ENCODE measurements around the gene ZMAT5. TPM values are rescaled to one million over a fixed set of nuclear protein-coding genes. Genes with fewer than 3 reads are reported as not detected.

The ZMAT5 gene
- total RNA-seq, 1 experiment from 2014 or later: 16.0 TPM

DNA sequence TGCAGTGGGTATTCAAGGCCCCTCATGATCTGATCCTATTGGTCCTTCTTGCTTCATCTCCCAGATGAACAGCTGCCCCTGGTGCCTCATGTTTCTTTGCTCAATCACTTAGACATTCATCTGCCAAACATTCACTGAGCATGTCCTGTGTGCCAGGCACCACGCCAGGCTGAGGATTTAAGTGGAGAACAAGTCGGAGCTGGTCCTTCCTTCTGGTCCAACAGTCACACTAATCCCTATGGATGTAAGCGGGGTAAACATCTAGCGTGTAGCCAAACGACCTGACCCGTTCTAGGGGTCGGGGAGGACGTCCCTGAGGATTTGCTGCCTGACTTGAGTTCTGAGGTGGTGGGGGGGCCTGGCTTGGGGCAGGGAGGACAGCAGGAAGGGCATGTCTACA, 21.9 kb downstream of the ZMAT5 start:
- CTCF ChIA-PET: no interaction called here
- Histone ChIP-seq H3K4me2 (ENCODE audit: low read length) (no peak overlapping the region), H3K79me2 (ENCODE audit: insufficient read depth, low read length) (no peaks in the 10 kb centered on the region), H3K9ac (ENCODE audit: low read length) (no peak overlapping the region), H3K9me2 (ENCODE audit: insufficient read depth) (no peaks in the 10 kb centered on the region), H3K27ac (ENCODE audit: low read depth, low read length) (no peak overlapping the region), H3K4me3 (replicated peaks in 1 of 2; ENCODE audit: low read depth in 1 of 2, low read length in 2 of 2) (no peak overlapping the region), H2AFZ (ENCODE audit: low read depth, low read length, poor library complexity, severe bottlenecking) (no peak overlapping the region), H3K9me3 (ENCODE audit: control insufficient read depth in 1 of 2, insufficient read depth in 1 of 2, low read depth in 1 of 2, low read length in 2 of 2) (no peaks in the 10 kb centered on the region), H4K20me1 (ENCODE audit: insufficient read depth) (no peaks in the 10 kb centered on the region), H3K36me3 (ENCODE audit: control insufficient read depth in 1 of 2, insufficient read depth in 2 of 2, low read length in 2 of 2) (no peaks in the 10 kb centered on the region; a peak in 1 of 4 replicates), H3K4me1 (ENCODE audit: control insufficient read depth in 1 of 2, insufficient read depth in 2 of 2, low read length in 2 of 2) (0 out of 4 replicates have a peak, but pooled peaks cover 2 to 7% of the 10 kb centered on the region in 2 experiments), H3K27me3 (ENCODE audit: insufficient read depth, low read length) (no peaks in the 10 kb centered on the region)
- RAD21 ChIA-PET (ENCODE audit: low non-redundant PET in 1 of 2, low total read pairs in 2 of 2, uncharacterized antibody in 2 of 2, unreplicated experiment in 2 of 2): no interaction called here
- TF ChIP-seq SP1 (IDR thresholded peaks at IDR 0.05; ENCODE audit: low read depth) (no peak), ATF3 (IDR thresholded peaks at IDR 0.05) (no peak), TCF7L2 (IDR thresholded peaks at IDR 0.05; ENCODE audit: borderline replicate concordance, extremely low read depth, insufficient read depth, insufficient read length) (no peak), FOSL1 (IDR thresholded peaks at IDR 0.05; ENCODE audit: low read depth) (no peak), SRF (IDR thresholded peaks at IDR 0.05; ENCODE audit: low read depth) (no peak), CEBPB (IDR thresholded peaks at IDR 0.05; ENCODE audit: low read depth) (no peak), MAX (IDR thresholded peaks at IDR 0.05) (no peak), RAD21 (IDR thresholded peaks at IDR 0.05; ENCODE audit: low read depth) (no peak), EZH2phosphoT487 (IDR thresholded peaks at IDR 0.05; ENCODE audit: borderline replicate concordance) (no peak), SIN3A (IDR thresholded peaks at IDR 0.05; ENCODE audit: low read depth) (no peak), YY1 (IDR thresholded peaks at IDR 0.05; ENCODE audit: extremely low read depth, insufficient replicate concordance, low read depth, low read length) (no peak), ELF1 (IDR thresholded peaks at IDR 0.05; ENCODE audit: borderline replicate concordance, low read depth) (no peak)
- DNase-seq (ENCODE audit: low read depth, low spot score): no peak
- intact Hi-C loops (cut with micrococcal nuclease): no loop called here
- no peak for ATAC-seq
- POLR2A ChIA-PET: no interaction called here
- no TSS peak for BruUV-seq (replicated peaks)

DNA sequence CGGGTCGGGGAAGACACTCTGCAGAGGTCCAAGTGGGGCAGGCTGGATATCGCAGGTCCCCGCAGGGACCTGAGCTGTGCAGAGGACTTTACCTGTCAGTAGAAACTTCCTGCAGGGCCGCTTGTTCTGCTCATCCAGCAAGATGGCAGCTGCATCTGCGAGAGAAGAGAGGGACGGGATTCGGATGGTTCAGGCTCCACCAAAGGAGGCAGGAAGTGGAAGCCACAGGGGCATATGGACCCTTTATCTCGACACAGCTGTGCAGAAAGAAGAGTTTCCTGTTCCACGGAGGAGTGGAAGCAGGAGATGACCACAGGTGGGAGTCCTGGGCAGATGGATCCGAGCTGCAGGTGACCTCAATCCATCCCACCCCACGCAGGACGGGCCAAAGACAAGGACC, 24.5 kb downstream of the ZMAT5 start:
- H3K9me3 ChIP-seq (ENCODE audit: control insufficient read depth in 1 of 2, insufficient read depth in 1 of 2, low read depth in 1 of 2, low read length in 2 of 2): no peaks in the 10 kb centered on the region
- H3K27ac ChIP-seq (ENCODE audit: low read depth, low read length): no peak overlapping the region
- no peak overlapping the region for H3K4me2 ChIP-seq (ENCODE audit: low read length)
- TF ChIP-seq ELF1 (IDR thresholded peaks at IDR 0.05; ENCODE audit: borderline replicate concordance, low read depth): no peak
- TF ChIP-seq SRF (IDR thresholded peaks at IDR 0.05; ENCODE audit: low read depth): no peak
- TF ChIP-seq TCF7L2 (IDR thresholded peaks at IDR 0.05; ENCODE audit: borderline replicate concordance, extremely low read depth, insufficient read depth, insufficient read length): no peak
- TF ChIP-seq EZH2phosphoT487 (IDR thresholded peaks at IDR 0.05; ENCODE audit: borderline replicate concordance): no peak
- no peak for TF ChIP-seq MAX (IDR thresholded peaks at IDR 0.05)
- ATAC-seq (no peak), DNase-seq (ENCODE audit: low read depth, low spot score) (no peak)
- H2AFZ ChIP-seq (ENCODE audit: low read depth, low read length, poor library complexity, severe bottlenecking): no peak overlapping the region
- no peak overlapping the region for H3K9ac ChIP-seq (ENCODE audit: low read length)
- H3K4me3 ChIP-seq (replicated peaks in 1 of 2; ENCODE audit: low read depth in 1 of 2, low read length in 2 of 2): no peak overlapping the region
- no peaks in the 10 kb centered on the region for H3K79me2 ChIP-seq (ENCODE audit: insufficient read depth, low read length)
- no peaks in the 10 kb centered on the region for H3K27me3 ChIP-seq (ENCODE audit: insufficient read depth, low read length)
- ChIA-PET CTCF (no interaction called here), RAD21 (ENCODE audit: low non-redundant PET in 1 of 2, low total read pairs in 2 of 2, uncharacterized antibody in 2 of 2, unreplicated experiment in 2 of 2) (no interaction called here), POLR2A (no interaction called here)
- H3K36me3 ChIP-seq (ENCODE audit: control insufficient read depth in 1 of 2, insufficient read depth in 2 of 2, low read length in 2 of 2): no peaks in the 10 kb centered on the region; a peak in 1 of 4 replicates
- H3K4me1 ChIP-seq (ENCODE audit: control insufficient read depth in 1 of 2, insufficient read depth in 2 of 2, low read length in 2 of 2): no peaks in the 10 kb centered on the region
- no peaks in the 10 kb centered on the region for H4K20me1 ChIP-seq (ENCODE audit: insufficient read depth)
- intact Hi-C loops (cut with micrococcal nuclease): no loop called here
- BruUV-seq (replicated peaks): no TSS peak
- no peaks in the 10 kb centered on the region for H3K9me2 ChIP-seq (ENCODE audit: insufficient read depth)
